ENCODE results near the gene EMX1. TPM values are rescaled to one million over a fixed set of nuclear protein-coding genes. Genes with fewer than 3 reads are reported as not detected.

EMX1 gene
- total RNA-seq, 1 experiment from 2014 or later, result 0.72 TPM

- DNase-seq, result no peak
These were observed 14.1 kb downstream of the EMX1 start for GRCh38 chr2:72931280-72931910.

More at GRCh38 chr2:72931280-72931910, 14.1 kb downstream of the EMX1 start:
- Histone ChIP-seq H2AFZ (ENCODE audit: low read length) (no peak overlapping the region), H2BK15ac (ENCODE audit: low read depth, low read length) (no peak overlapping the region), H4K5ac (ENCODE audit: insufficient read length, low read depth, low read length) (no peak overlapping the region), H3K18ac (ENCODE audit: insufficient read length, low read depth, low read length) (no peak overlapping the region), H3K9ac (ENCODE audit: extremely low read depth, insufficient read length, low read length) (no peak overlapping the region), H4K20me1 (ENCODE audit: control insufficient read depth, insufficient read depth, insufficient read length) (no peaks in the 10 kb centered on the region), H3K27ac (ENCODE audit: insufficient read length, low read depth, low read length) (no peak overlapping the region), H4K8ac (replicated peaks; ENCODE audit: insufficient read length, low read depth, low read length) (no peak overlapping the region), H3K4me2 (ENCODE audit: insufficient read depth, insufficient read length, low read length) (no peak overlapping the region), H3K23ac (ENCODE audit: insufficient read length, low read depth, low read length) (no peak overlapping the region), H3K79me2 (ENCODE audit: insufficient read depth, low read length) (no peaks in the 10 kb centered on the region), H3K27me3 (ENCODE audit: insufficient read depth, low read length) (peaks cover 28% of the 10 kb centered on the region), H3K4ac (ENCODE audit: low read depth, low read length) (no peak overlapping the region), H3K56ac (ENCODE audit: insufficient read length, low read depth, low read length) (no peak overlapping the region), H2AK5ac (ENCODE audit: insufficient read length, low read length) (no peak overlapping the region), H2BK20ac (ENCODE audit: low read depth, low read length, poor library complexity, severe bottlenecking) (no peak overlapping the region), H3K79me1 (ENCODE audit: insufficient read depth, low read depth, low read length, poor library complexity, severe bottlenecking) (no peaks in the 10 kb centered on the region), H3K23me2 (ENCODE audit: insufficient read length, low read depth, low read length, poor library complexity, severe bottlenecking) (no peaks in the 10 kb centered on the region), H3K14ac (ENCODE audit: insufficient read depth, low read length) (no peak overlapping the region), H3K9me3 (ENCODE audit: control insufficient read depth, low read depth, low read length) (no peaks in the 10 kb centered on the region), H2BK12ac (ENCODE audit: insufficient read length, low read depth, low read length) (no peak overlapping the region), H3T11ph (ENCODE audit: low read length) (no peak overlapping the region), H2BK120ac (ENCODE audit: low read depth, low read length, poor library complexity, severe bottlenecking) (no peak overlapping the region), H2BK5ac (ENCODE audit: insufficient read length, low read length) (no peak overlapping the region), H4K91ac (ENCODE audit: insufficient read length, low read depth, low read length) (no peak overlapping the region), H3K4me1 (ENCODE audit: insufficient read depth, low read length) (no peaks in the 10 kb centered on the region; the same call in 1 of the 2 replicates)
- Mint-ChIP-seq H3K27ac (no peak overlapping the region), H3K4me1 (peaks cover 12 to 14% of the 10 kb centered on the region in 2 experiments), H3K9me3 (no peaks in the 10 kb centered on the region), H3K36me3 (ENCODE audit: insufficient read depth in 1 of 3, low read depth in 3 of 3) (peaks cover 0 to 2% (median 0%) of the 10 kb centered on the region in 3 experiments; a peak in 1 of 7 replicates), H3K4me3 (no peak overlapping the region), H3K27me3 (ENCODE audit: low read depth) (peaks cover 20% of the 10 kb centered on the region)
- WGBS (ENCODE audit: extremely low coverage, insufficient read length, low lambda C conversion rate), result no CpG with 5 or more reads among the region's 14 CpGs
- TF ChIP-seq CTCF (conservative IDR thresholded peaks at IDR 0.05), result no peak
